ENCODE results near the gene BRD3.

The BRD3 gene

GRCh38 chr9:134053941-134054761 lies 13.7 kb downstream of the BRD3 start:
- no peak for DNase-seq

- no peak for DNase-seq
These were observed 14.4 kb downstream of the BRD3 start for GRCh38 chr9:134053401-134053871.

- no peak for DNase-seq
These were observed 14.9 kb downstream of the BRD3 start for GRCh38 chr9:134052941-134053340.

- no peak for DNase-seq
These were observed 15.3 kb downstream of the BRD3 start for GRCh38 chr9:134052491-134052890.

GRCh38 chr9:134051319-134051718 lies 16.5 kb downstream of the BRD3 start:
- no peak for DNase-seq

- DNase-seq, result no peak
These were observed 17.1 kb downstream of the BRD3 start for GRCh38 chr9:134050726-134051125.

GRCh38 chr9:134049772-134050588 lies 17.8 kb downstream of the BRD3 start:
- no peak for DNase-seq

- DNase-seq, result no peak
These were observed 18.6 kb downstream of the BRD3 start for GRCh38 chr9:134049236-134049635.

GRCh38 chr9:134048582-134048968 lies 19.3 kb downstream of the BRD3 start:
- no peak for DNase-seq

- DNase-seq, result no peak
These were observed 19.8 kb downstream of the BRD3 start for GRCh38 chr9:134047868-134048581.

GRCh38 chr9:134046894-134047681 lies 20.7 kb downstream of the BRD3 start:
- DNase-seq, result no peak

GRCh38 chr9:134045841-134046544 lies 21.8 kb downstream of the BRD3 start:
- DNase-seq, result no peak

GRCh38 chr9:134044944-134045343 lies 22.9 kb downstream of the BRD3 start:
- DNase-seq, result no peak

- no peak for DNase-seq
These were observed 24.3 kb downstream of the BRD3 start for GRCh38 chr9:134043531-134043988.

- DNase-seq, result no peak
These were observed 26.2 kb downstream of the BRD3 start for GRCh38 chr9:134041649-134041962.

- DNase-seq, result no peak
These were observed 26.8 kb downstream of the BRD3 start for GRCh38 chr9:134040781-134041648.

GRCh38 chr9:134040176-134040565 lies 27.7 kb downstream of the BRD3 start:
- no peak for DNase-seq

- DNase-seq, result no peak
These were observed 28.2 kb downstream of the BRD3 start for GRCh38 chr9:134039386-134040175.

GRCh38 chr9:134037641-134038040 lies 30.2 kb downstream of the BRD3 start:
- DNase-seq, result no peak

GRCh38 chr9:134036130-134036529 lies 31.7 kb downstream of the BRD3 start:
- no peak for DNase-seq
